HUDEP-2 (cell line): Measurements from ENCODE around the gene CITED1.

Source experiments
- DNase-seq, 76 experiments: peaks; one replicate each; lab custom pipeline; 2025; ENCODE audit not compliant: unreplicated experiment in 76 of 76; lab: John Stamatoyannopoulos, UW

Gene CITED1

DNA sequence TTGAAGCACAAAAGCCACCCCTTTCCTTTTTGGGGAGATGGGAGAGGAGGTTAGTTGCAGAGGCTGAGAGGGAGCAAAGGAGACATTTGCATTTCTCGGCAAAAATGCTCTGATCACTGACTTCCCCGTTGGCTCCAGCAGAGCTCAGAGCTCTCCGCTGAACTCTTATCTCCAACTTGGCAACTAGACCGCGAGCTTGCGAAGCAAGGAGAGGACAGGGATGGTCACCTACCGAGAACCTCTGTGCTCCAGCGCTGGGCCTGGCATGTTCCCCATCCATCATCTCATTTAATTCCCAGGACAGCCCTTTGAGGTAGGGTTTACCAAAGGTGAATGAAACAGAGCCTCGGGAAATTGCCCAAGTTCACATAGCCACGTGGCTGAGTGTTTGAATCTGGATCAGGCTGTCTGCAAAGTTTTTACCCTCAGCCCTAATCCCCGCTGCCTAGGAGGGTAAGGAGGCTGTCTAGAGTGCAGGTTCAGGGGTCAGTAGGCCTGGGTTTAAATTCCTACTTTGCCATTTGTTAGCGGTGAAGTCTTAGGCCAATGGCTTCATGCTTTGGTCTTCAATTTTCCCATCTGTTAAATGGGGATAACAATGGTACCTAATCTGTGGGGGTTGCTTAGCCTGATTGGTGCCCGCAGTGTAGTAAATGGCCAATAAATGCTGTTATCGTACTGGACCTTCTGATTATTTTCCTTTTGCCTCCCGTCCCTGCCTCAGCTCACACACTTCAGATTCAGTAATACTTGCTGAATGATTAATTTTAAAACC is 3.8 kb upstream of the CITED1 start:
- DNase-seq, result peak in 5 of 76 experiments; percentile 1 to 14 (median 2)

GRCh38 chrX:72308566-72309296 is 3.0 kb upstream of the CITED1 start:
- peak in 53 of 76 experiments; percentile 0 to 55 (median 16) for DNase-seq

DNA sequence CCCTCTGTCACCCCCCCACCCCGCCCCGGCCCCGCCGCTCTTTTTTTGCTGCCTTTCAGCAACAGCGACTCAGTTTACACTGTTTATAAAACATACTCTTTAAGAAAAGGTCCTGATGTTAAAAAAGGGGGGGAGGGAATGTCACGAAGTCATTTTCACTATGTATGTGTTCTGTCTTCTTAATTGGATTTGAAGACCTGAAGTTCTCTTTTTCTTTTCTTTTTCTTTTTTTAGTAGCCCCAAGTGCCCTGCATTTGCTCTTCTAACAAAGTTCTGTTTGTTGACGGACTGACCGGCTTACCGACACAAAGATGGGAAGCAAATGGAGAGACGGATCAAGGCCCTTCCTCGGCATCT is 2.5 kb upstream of the CITED1 start:
- no peak for DNase-seq

GRCh38 chrX:72307646-72308051 is 1.9 kb upstream of the CITED1 start:
- DNase-seq, result no peak

- DNase-seq, result peak in 28 of 76 experiments; percentile 0 to 35 (median 7)
Measured at GRCh38 chrX:72306851-72307645, 1.3 kb upstream of the CITED1 start.

- DNase-seq, result peak in 1 of 76 experiments; percentile 2
Measured at GRCh38 chrX:72306085-72306801, 529 bp upstream of the CITED1 start.

DNA sequence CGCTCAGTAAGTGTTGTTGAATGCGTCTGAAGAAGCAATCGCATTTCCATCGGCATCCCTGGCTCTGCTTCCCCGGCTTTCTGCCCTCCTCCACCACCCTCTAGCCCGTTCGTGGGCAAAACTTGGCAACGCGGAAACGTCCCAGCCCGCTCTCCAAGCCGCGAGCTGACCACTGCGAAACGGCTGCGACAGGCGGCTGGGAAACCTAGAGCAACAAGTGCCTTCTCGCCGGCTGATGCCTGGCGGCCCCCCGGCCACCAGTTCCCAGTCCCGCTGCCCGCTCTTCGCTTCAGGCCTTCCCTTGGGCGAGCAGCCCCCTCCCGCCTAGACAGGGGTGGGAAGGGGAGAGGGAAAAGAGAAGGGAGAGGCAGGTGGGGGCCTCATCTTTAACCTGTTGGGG is 837 bp downstream of the CITED1 start:
- DNase-seq, result no peak

GRCh38 chrX:72301781-72302180 is 3.9 kb downstream of the CITED1 start:
- no peak for DNase-seq

DNA sequence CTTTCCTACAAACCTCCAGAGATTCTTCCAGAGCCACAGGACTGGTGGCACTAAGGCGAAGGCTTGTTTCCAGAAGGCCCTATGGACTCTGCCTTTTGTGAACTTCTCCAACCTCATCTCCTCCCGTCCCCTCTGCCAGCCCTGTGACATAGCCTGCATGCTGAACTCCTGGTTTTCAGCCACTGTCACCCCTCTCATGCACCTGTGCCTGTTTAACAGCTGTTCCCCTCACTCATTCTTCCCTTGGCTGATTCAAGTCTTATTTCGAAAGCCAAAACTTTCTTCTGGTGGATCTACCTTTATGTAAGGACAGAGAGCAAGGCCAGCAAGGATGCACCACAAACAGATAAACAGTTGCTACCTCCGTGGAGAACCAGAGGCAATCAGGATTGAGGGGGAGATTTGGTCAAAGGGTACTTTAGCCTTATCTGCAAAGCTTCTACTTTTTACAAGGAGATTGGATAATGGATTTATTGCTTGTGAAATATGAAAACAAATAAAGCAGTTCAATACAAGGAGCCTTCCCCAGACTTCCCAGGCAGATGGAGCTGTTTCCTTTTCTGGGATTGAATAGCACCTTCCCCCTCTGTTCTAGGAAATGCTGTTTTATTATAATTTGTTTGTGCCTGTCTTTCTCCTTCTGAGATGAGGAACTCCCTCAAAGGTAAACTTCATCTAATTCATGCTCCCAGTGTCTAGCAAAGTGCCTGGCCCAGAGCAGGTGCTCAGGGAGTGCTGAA is 5.7 kb downstream of the CITED1 start:
- no peak for DNase-seq

- peak in 28 of 76 experiments; percentile 0 to 34 (median 4) for DNase-seq
Measured at GRCh38 chrX:72297953-72298730, 7.6 kb downstream of the CITED1 start.

GRCh38 chrX:72296991-72297390 is 8.7 kb downstream of the CITED1 start:
- DNase-seq, result no peak

DNA sequence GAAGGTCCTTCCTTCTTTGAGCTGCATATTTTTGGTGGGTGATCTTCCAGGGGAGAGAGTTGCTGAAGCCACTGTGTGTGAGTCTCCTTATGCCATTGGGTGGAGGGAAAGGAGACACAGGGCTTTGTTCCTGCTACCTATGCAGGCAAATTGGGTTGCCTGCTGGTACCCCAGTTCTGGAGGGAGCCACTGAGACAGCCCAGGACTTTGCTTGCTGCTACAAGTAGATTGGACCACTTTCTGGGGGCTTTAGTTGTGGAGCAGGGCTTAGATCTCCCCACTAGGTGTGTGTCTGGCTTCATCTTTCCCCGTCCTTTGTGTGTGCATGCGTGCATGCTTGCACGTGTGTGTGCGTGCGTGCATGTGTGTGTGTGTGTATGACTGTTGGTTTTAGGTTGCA is 10.0 kb downstream of the CITED1 start:
- no peak for DNase-seq

- no peak for DNase-seq
Measured at GRCh38 chrX:72294497-72294896, 11.2 kb downstream of the CITED1 start.

DNA sequence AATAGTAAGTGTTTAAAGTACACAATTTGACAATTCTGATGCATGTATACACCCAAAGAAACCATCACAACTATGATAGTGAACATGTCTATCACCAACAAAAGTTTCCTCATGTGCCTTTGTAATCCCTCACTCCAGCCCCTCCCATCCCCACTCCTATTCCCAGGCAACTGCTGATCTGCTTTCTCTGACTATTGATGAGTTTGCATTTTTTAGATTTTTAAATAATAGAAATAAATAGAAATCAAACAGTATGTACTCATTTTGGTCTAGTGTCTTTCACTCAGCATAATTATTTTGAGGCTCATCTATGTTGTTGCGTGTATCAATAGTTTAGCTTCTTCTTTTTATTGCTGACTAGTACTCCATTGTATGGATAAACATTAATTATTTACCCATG is 23.4 kb downstream of the CITED1 start:
- no peak for DNase-seq

GRCh38 chrX:72280321-72280845 is 25.3 kb downstream of the CITED1 start:
- peak in 9 of 76 experiments; percentile 0 to 23 (median 4) for DNase-seq

DNA sequence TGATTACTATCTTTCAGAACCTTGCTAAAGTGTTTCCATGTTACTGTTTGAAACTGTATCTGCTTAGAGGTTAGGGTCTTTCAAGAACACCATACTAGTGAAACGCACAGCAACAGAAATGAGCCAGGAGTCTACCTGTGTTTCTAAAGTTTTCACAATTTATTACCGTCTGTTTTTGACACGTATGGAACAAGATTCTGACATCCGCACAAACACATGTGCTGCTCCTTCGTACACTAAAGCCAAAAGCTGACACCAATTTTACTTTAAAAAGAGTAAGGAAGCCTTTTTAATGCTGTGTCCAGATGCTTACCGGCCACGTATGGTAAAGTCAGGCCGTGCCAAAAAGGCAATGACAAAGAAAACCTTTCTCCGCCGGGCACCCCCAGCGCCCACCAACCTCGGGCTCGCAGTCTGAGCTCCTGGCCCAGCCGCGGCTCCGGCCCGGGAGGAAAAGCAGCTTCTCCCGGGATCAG is 29.2 kb downstream of the CITED1 start:
- DNase-seq, result peak in 2 of 76 experiments; percentile 3 to 9

- DNase-seq, result no peak
Measured at GRCh38 chrX:72274526-72274925, 31.2 kb downstream of the CITED1 start.

GRCh38 chrX:72273718-72274117 is 32.0 kb downstream of the CITED1 start:
- no peak for DNase-seq

DNA sequence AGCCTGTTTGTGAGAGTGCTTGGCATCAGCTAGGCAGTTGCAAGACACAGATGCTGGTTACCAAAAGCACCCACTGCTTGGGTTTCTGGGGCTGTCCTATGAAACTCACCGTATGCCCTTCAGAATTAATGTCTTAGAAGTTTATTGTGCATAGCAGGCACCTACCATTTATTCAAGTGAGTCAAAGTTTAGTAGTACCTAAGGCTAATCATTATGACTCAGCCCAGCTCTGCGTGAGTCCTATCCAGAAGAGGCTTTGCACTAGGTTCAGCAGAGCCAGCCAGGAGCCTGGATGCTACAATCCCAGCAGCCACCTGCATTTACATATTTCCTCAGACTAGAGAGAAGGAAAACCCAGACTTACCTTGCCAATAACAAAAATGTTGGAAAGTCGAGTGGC is 32.8 kb downstream of the CITED1 start:
- no peak for DNase-seq
